GM12878 (cell line): ENCODE results near the gene MPP1.

Experiments
- POLR2A ChIP-seq: IDR thresholded peaks from 2 replicates; pipeline ENCODE4 v1.6.1; 2011; ENCODE audit warnings: low read depth, mild to moderate bottlenecking, low read length
- TF ChIP-seq, protein P1 (sequence below): fragments of 450-650 bp; IDR thresholded peaks from 2 replicates; pipeline ENCODE4 v1.6.1; 2018; ENCODE audit warnings: mild to moderate bottlenecking, low read depth, moderate library complexity; ENCODE audit not compliant: partially characterized antibody

DNA sequence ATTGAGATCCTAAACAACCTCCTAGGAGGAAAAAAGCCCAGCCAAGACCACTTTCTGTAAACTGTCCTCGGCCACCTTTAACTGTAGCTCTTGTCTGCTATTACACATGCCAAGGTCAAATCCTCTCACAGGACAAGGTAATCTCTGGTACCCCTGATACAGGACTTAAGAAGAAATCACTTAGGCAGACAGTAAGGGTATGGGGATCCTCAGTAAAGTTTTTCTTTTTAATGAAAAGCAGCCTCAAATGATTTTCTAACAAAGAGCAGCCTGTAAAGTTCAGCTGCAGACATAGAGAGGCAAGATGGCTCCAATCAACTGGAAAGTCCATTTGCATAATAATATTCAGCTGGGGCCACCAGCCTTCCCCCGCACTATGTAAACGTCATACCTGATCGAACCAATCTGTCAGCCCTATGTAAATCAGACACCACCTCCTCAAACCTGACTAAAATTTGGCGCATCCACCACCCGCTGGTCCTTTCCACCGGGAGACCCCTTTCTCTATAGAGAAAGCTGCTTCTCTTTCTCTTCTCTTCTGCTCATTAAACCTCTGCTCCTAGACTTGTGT lies 14.6 kb upstream of the MPP1 start:
- TF ChIP-seq POLR2A, result no peak
- TF ChIP-seq, protein P1, sequence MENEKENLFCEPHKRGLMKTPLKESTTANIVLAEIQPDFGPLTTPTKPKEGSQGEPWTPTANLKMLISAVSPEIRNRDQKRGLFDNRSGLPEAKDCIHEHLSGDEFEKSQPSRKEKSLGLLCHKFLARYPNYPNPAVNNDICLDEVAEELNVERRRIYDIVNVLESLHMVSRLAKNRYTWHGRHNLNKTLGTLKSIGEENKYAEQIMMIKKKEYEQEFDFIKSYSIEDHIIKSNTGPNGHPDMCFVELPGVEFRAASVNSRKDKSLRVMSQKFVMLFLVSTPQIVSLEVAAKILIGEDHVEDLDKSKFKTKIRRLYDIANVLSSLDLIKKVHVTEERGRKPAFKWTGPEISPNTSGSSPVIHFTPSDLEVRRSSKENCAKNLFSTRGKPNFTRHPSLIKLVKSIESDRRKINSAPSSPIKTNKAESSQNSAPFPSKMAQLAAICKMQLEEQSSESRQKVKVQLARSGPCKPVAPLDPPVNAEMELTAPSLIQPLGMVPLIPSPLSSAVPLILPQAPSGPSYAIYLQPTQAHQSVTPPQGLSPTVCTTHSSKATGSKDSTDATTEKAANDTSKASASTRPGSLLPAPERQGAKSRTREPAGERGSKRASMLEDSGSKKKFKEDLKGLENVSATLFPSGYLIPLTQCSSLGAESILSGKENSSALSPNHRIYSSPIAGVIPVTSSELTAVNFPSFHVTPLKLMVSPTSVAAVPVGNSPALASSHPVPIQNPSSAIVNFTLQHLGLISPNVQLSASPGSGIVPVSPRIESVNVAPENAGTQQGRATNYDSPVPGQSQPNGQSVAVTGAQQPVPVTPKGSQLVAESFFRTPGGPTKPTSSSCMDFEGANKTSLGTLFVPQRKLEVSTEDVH, result no peak
